ENCODE data around the gene ZYG11A.

The ZYG11A gene

DNA sequence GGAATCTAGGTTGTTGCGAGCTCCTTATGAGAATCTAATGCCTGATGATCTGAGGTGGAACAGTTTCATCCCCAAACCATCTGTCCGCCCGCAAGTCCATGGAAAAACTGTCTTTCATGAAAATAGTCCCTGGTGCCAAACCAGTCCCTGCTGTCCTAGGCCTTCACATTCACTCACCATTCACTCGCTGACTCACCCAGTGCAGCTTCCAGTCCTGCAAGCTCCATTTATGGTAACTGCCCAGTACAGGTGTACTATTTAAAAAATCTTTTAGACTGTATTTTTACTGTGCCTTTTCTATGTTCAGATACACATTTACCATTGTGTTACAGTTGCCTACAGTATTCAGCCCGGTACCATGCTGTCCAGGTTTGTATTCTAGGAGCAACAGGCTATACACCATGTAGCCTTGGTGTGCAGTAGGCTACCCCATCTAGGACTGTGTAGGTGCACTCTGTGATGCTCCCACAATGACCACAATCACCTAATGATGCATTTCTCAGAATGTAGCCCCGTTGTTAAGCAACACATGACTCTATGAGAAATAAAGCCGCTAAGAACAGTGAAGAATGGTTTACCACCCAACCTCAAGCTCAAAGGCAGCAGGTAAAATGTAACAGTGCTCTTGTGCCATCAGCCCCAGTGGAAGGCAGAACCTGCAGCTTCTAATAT is 76.6 kb downstream of the ZYG11A start:
- no peak for DNase-seq

- DNase-seq: no peak
Measured at GRCh38 chr1:52919723-52920483, 77.3 kb downstream of the ZYG11A start.

- no peak for DNase-seq
Measured at GRCh38 chr1:52920791-52921291, 78.3 kb downstream of the ZYG11A start.

DNA sequence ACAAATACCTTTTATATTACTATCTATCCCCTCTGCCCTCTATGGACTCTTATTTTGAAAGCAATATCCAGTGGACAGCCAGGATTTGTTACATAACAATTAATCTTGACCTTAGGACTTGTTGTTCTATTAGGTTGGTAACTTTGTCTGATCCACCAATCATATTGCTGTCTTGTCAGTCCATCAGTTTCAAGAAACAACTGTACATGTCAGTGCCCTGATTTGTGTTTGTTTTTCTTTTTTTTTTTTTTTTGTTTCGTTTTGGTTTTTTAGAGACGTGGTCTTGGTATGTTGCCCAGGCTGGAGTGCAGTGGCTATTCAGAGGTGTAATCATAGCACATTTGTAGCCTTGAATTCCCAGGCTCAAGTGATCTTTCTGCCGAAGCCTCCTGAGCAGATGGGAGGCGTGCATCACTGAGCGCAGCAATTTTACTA is 83.0 kb downstream of the ZYG11A start:
- DNase-seq: no peak

- no peak for DNase-seq
Measured at GRCh38 chr1:52926864-52927211, 84.3 kb downstream of the ZYG11A start.

GRCh38 chr1:52927212-52928014 is 84.9 kb downstream of the ZYG11A start, which contains the start of gene SCP2:
TSS of gene SCP2 (plus strand) at chr1:52927276. CDS start at chr1:52927397, 121 bp downstream.
- peak; percentile 77 for DNase-seq

DNA sequence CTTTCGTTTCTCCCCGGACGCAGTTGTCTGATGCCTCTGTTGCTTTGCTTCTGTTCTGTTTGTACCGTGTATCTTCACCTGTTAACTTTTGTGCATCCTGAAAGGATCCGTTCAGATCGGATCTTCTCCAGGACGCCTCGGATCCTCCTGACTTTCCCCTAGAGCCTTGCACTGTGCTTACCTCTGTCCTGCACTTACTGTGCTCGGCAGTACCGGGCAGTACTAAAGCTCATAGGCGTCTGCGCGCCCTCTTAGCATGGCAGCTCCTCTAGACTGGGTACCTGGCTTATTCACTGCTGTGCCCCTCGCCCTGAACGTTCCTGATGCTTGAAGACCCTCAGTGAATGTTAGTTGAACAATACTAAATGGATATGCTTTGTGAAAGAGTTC is 85.5 kb downstream of the ZYG11A start:
- DNase-seq: no peak

- DNase-seq: no peak
Measured at GRCh38 chr1:52929019-52929418, 86.5 kb downstream of the ZYG11A start.

DNA sequence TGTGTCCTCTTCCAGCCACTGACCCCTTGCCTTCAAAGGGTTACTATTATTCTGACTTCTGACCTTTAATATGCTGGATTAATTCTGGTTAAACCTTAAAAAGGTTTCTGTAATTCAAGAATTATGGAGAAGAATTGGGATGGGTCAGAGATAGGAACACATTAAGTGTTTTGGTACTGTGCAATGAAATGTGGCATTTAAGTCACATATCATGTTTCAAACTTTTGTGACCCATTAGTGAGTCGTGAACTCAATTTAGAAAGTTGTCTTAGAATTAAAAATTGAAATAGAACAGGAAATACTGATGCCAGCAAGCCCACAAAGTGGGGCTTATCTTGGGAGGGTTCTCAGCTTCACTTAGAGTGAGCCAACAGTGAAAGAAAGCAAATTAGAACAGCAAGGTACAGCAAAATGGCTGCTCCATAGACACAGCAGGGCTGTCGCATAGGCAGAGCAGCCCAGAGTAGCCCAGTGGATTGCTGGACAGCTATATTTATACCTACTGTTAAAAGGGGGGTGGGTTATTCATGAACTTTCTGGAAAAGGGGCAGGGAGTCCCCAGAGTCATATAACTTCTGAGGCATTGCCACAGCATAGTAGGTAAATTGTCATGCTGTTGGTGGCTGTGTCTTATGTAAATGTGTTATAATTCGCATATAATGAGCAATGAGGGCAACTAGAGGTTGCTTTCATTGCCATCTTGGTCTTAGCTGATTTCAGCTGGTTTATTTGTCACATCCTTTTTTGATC is 95.0 kb downstream of the ZYG11A start:
- no peak for DNase-seq

DNA sequence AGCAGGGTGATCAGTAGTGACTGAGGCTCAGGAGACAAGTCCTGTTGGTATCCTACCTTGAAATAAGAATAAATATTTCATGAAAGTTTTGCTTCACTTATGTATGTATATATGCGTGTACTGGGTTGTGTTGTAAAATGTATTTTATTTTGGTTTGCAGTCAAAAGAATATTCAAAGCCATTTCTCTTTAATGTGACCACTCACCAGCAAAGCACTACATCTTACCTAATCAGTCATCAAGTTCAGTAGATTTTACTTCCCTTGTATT is 95.6 kb downstream of the ZYG11A start:
- DNase-seq: no peak

- no peak for DNase-seq
Measured at GRCh38 chr1:52943876-52944416, 101.4 kb downstream of the ZYG11A start.

DNA sequence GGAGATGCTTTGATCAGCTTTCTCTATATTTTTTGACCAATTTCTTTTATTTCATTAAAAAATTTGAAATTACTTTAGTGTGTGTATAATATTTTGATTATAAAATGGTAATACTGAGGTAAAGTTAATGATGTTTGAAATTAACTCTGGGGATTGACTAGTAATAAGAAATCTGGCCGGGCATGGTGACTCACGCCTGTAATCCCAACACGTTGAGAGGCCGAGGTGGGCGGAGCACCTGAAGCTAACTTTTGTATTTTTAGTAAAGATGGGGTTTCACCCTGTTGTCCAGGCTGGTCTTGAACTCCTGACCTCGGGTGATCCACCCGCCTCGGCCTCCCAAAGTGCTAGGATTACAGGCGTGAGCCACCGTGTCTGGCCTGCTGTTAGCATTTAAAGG is 102.0 kb downstream of the ZYG11A start:
- no peak for DNase-seq
